Stimulated activated CD8-positive, alpha-beta memory T cell treated with anti-CD3 and anti-CD28 coated beads, Interleukin-12 subunit alpha, Interleukin-12 subunit beta, amount 100 ng/mL, for 4 hours (primary cell): ENCODE results near the gene MPHOSPH8.
"Not testable (repeated sequence)": the region's sequence is repeated elsewhere in the genome, so short reads cannot be mapped to it uniquely, and the experiment has no call there.

Experiments used
- DNase-seq: peaks from one replicate; pipeline ENCODE4 v3.0.0-alpha.2; 2020; ENCODE audit warnings: low read depth

The MPHOSPH8 gene

GRCh38 chr13:19685034-19685433 is 51.6 kb downstream of the MPHOSPH8 start:
- no peak for DNase-seq

- DNase-seq = no peak
These were observed 52.0 kb downstream of the MPHOSPH8 start for GRCh38 chr13:19685437-19685836.

- DNase-seq = not testable (repeated sequence)
These were observed 58.0 kb downstream of the MPHOSPH8 start for GRCh38 chr13:19691447-19691846.

- DNase-seq = no peak
These were observed 62.0 kb downstream of the MPHOSPH8 start for GRCh38 chr13:19695428-19695827.

GRCh38 chr13:19695829-19696228 is 62.4 kb downstream of the MPHOSPH8 start:
- no peak for DNase-seq

- not testable (repeated sequence) for DNase-seq
These were observed 67.5 kb downstream of the MPHOSPH8 start for GRCh38 chr13:19700963-19701362.

- DNase-seq = not testable (repeated sequence)
These were observed 68.2 kb downstream of the MPHOSPH8 start for GRCh38 chr13:19701619-19702018.

GRCh38 chr13:19704256-19704655 is 70.8 kb downstream of the MPHOSPH8 start:
- DNase-seq = not testable (repeated sequence)

- not testable (repeated sequence) for DNase-seq
These were observed 75.6 kb downstream of the MPHOSPH8 start for GRCh38 chr13:19709039-19709438.

GRCh38 chr13:19709782-19710181 is 76.3 kb downstream of the MPHOSPH8 start:
- not testable (repeated sequence) for DNase-seq

- no peak for DNase-seq
These were observed 79.9 kb downstream of the MPHOSPH8 start for GRCh38 chr13:19713186-19713965.

GRCh38 chr13:19720039-19720438 is 86.6 kb downstream of the MPHOSPH8 start:
- no peak for DNase-seq
